Adipocyte (in vitro differentiated cells): ENCODE data around the gene MED25.
A peak's percentile ranks its signal among the peaks of the same experiment; 100 is the strongest.
"Not testable (repeated sequence)": the region's sequence is repeated elsewhere in the genome, so short reads cannot be mapped to it uniquely, and the experiment has no call there.

Experiments
- DNase-seq: peaks from one replicate; pipeline ENCODE4 v3.0.0-alpha.2; 2015; ENCODE audit warnings: low read depth
- H3K27me3 ChIP-seq: replicated peaks from 2 replicates; pipeline ENCODE4 v1.7.0; 2013; ENCODE audit warnings: mild to moderate bottlenecking, low read length, moderate library complexity; ENCODE audit not compliant: control insufficient read depth, insufficient read depth
- H3K36me3 ChIP-seq: 2 replicates; pipeline ENCODE4 v1.7.0; 2013; ENCODE audit warnings: low read length, mild to moderate bottlenecking, moderate library complexity; ENCODE audit not compliant: control insufficient read depth, insufficient read depth, severe bottlenecking
- H3K4me1 ChIP-seq: 2 replicates; pipeline ENCODE4 v1.7.0; 2013; ENCODE audit warnings: mild to moderate bottlenecking, low read length, moderate library complexity; ENCODE audit not compliant: control insufficient read depth, insufficient read depth
- H3K4me3 ChIP-seq: 2 replicates; pipeline ENCODE4 v1.7.0; 2013; ENCODE audit warnings: mild to moderate bottlenecking, low read length, moderate library complexity
- H3K9ac ChIP-seq: 2 replicates; pipeline ENCODE4 v1.7.0; 2013; ENCODE audit warnings: mild to moderate bottlenecking, low read length, moderate library complexity
- H3K9me3 ChIP-seq: 2 replicates; pipeline ENCODE4 v1.7.0; 2013; ENCODE audit warnings: mild to moderate bottlenecking, low read length, moderate library complexity; ENCODE audit not compliant: control insufficient read depth

Gene MED25

DNA sequence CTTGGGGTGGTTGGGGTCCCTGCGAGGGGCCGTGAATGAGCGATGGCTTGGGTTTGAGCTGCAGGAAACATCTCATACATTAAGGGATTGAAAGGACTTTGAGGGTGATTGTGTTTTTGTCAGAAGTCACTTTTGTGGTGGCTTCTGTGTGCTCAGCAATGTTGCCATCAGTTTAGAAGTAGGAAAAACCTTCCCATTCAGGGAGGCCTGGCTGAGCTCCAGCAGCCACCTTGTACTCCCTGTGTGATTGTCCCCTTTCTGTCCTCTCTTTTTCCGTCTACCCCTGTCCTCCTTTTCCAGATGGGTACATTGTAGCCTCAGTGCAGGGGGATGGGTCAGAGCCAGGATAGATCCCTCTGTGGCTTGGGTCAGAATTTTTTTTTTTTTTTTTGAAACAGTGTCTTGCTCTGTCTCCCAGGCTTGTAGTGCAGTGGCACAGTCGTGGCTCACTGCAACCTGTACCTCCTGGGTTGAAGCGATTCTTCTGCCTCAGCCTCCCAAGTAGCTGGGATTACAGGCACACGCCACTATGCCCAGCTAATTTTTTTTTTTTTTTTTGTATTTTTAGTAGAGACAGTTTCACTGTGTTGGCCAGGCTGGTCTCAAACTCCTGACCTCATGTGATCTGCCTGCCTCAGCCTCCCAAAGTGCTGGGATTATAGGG, 1.5 kb downstream of the MED25 start:
- H3K27me3 ChIP-seq, DNase-seq, H3K4me1 ChIP-seq, H3K9me3 ChIP-seq: not testable (repeated sequence)
- H3K36me3 ChIP-seq: peaks cover 12% of the 10 kb centered on the region
- peak overlapping the region; percentile 96 for H3K4me3 ChIP-seq
- H3K9ac ChIP-seq: peak overlapping the region; percentile 88

GRCh38 chr19:49820125-49820524, 2.0 kb downstream of the MED25 start:
- Histone ChIP-seq H3K4me3 (no peak overlapping the region), H3K4me1 (peaks cover 10% of the 10 kb centered on the region), H3K9me3 (no peaks in the 10 kb centered on the region), H3K27me3 (no peaks in the 10 kb centered on the region), H3K9ac (no peak overlapping the region), H3K36me3 (peaks cover 12% of the 10 kb centered on the region)
- no peak for DNase-seq

DNA sequence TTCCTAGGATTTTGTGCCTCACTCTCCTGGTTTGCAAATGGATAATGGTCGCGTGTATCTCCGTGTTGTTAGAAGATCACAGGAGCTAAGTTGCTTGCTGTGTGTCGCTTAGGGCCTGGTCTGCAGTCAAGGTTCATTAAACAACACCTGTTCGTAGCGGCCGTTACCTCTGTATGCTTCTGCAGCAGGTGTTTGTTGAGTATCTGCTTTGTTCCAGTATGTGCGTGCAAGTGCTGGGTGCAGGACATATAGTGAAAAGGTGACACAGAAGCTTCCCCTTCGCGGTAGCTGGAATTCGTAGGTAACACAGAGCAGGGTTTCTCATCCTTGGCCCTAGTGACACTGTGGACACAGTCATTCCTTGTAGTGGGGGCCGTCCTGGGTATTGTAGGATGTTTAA, 5.4 kb downstream of the MED25 start:
- Histone ChIP-seq H3K36me3 (peaks cover 14% of the 10 kb centered on the region), H3K9me3 (no peaks in the 10 kb centered on the region), H3K4me3 (no peak overlapping the region), H3K4me1 (peaks cover 10% of the 10 kb centered on the region), H3K27me3 (no peaks in the 10 kb centered on the region), H3K9ac (no peak overlapping the region)
- no peak for DNase-seq

DNA sequence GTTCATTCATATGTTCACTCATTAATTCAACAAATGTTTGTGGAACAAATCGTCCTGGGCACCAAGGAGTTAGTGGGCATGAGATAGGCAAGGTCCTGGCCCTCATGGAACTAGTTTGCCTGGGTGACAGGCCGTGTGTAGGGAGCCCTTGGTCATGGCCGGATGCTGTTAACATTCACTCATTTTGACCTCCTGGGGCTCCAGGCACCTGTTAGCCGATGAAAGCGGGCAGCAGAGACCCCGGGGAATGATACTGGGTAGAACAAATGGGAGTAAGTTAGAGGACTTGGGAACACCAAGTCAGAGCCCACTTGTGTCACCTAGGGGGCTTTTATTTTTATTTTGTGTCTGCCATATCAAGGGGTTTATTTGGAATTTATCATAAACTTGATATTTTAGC, 6.6 kb downstream of the MED25 start:
- peaks cover 19% of the 10 kb centered on the region for H3K36me3 ChIP-seq
- DNase-seq: no peak

DNA sequence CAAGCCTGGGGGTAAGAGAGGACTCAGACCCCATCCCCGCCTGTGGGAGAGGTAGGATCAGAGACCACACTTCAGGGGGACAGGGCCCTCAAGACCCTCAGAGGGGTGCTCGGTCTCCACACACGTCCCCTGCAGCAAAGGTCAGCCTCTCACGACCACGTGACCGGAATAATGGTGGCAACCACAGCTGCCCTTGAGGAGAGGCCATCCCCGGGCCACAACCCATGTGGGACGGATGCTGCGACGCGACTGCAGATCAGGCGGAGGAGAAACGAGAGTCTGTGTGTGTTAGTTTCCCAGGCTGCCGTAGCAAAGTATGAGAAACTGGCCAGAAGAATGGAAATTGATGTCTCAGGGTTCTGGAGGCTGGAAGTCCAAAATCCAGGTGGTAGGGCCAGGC, 8.9 kb downstream of the MED25 start:
- Histone ChIP-seq H3K27me3 (no peaks in the 10 kb centered on the region), H3K4me1 (no peaks in the 10 kb centered on the region)

More for the DNA sequence above, 6.6 kb downstream of the MED25 start:
- Histone ChIP-seq H3K4me1 (peaks cover under 1% of the 10 kb centered on the region), H3K4me3 (no peak overlapping the region), H3K27me3 (no peaks in the 10 kb centered on the region), H3K9ac (no peak overlapping the region), H3K9me3 (no peaks in the 10 kb centered on the region)

GRCh38 chr19:49829200-49829599, 11.1 kb downstream of the MED25 start:
- no peak overlapping the region for H3K4me3 ChIP-seq
- no peaks in the 10 kb centered on the region for H3K27me3 ChIP-seq
- DNase-seq: no peak
- peaks cover 37% of the 10 kb centered on the region for H3K36me3 ChIP-seq
- H3K9me3 ChIP-seq: no peaks in the 10 kb centered on the region
- no peaks in the 10 kb centered on the region for H3K4me1 ChIP-seq
- H3K9ac ChIP-seq: no peak overlapping the region

More for the DNA sequence above, 8.9 kb downstream of the MED25 start:
- no peak for DNase-seq
- peaks cover 27% of the 10 kb centered on the region for H3K36me3 ChIP-seq
- H3K9me3 ChIP-seq: no peaks in the 10 kb centered on the region
- H3K9ac ChIP-seq: no peak overlapping the region
- H3K4me3 ChIP-seq: no peak overlapping the region

GRCh38 chr19:49829721-49830120, 11.6 kb downstream of the MED25 start:
- peaks cover 41% of the 10 kb centered on the region for H3K36me3 ChIP-seq
- DNase-seq: no peak
- H3K9ac ChIP-seq: no peak overlapping the region
- H3K4me3 ChIP-seq: no peak overlapping the region
- no peaks in the 10 kb centered on the region for H3K9me3 ChIP-seq
- H3K27me3 ChIP-seq: no peaks in the 10 kb centered on the region
- H3K4me1 ChIP-seq: no peaks in the 10 kb centered on the region

DNA sequence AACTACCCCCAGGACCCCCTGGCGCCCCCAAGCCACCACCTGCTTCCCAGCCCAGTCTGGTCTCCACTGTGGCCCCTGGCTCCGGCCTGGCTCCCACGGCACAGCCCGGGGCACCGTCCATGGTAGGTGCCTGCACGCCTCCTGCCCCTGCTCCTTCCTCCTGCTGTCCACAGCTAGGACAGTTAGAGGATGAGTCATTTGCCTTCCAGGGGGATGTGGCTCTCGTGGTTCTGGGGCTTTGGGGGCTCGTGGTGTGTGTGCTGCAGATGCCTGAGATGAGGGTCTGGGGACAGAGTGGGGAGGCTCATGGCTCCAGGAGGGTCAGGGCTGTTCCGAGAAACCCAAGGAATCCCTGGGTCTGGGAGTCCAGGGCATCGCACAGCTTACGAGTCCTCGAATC, 12.7 kb downstream of the MED25 start:
- Histone ChIP-seq H3K4me3 (no peak overlapping the region), H3K4me1 (no peaks in the 10 kb centered on the region), H3K9ac (no peak overlapping the region), H3K27me3 (no peaks in the 10 kb centered on the region), H3K36me3 (peaks cover 50% of the 10 kb centered on the region), H3K9me3 (no peaks in the 10 kb centered on the region)
- no peak for DNase-seq

DNA sequence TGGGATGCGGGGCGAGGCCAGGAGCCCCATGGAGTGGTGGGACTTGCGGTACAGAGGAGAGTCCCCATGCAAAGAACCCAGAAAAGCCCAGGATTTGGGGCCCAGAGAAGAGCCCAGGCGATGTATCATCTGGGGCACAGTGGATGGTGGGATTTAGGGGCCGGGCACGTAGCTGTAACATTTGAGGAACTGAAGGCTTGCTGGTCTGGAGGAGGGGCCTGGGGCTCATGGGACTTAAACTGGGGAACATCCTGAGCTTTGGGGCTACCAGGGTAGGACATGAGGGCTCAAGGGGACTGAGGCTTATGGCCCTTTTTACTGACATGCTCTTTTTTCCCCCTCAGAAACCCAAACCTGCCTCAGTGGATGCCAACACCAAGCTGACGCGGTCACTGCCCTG, 13.5 kb downstream of the MED25 start:
- Histone ChIP-seq H3K4me3 (no peak overlapping the region), H3K9ac (no peak overlapping the region), H3K27me3 (no peaks in the 10 kb centered on the region), H3K36me3 (peaks cover 58% of the 10 kb centered on the region), H3K4me1 (no peaks in the 10 kb centered on the region), H3K9me3 (no peaks in the 10 kb centered on the region)
- DNase-seq: no peak

- Histone ChIP-seq H3K4me3 (no peak overlapping the region), H3K36me3 (peaks cover 58% of the 10 kb centered on the region)
- no peak for DNase-seq
Observed at GRCh38 chr19:49832556-49832955, 14.5 kb downstream of the MED25 start.

DNA sequence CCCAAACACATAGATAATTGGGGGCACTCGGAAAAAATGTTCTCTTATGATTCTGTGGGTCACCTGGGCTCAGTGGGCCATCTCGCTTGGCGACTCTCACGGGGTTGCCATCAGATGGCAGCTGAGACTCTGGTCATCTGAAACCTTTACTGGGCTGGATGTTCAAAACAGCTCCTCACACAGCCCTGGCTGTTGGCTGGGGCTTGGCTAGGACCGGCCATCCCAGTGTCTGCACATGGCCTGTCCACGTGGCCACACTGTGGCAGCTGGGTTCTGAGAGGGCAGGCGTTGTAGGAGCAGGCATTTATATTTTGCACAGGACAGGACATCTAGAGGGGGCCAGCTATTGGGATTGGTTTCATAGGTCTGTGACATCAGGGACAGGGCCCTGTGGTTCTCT, 15.5 kb downstream of the MED25 start:
- H3K9ac ChIP-seq: no peak overlapping the region
- peaks cover 61% of the 10 kb centered on the region for H3K36me3 ChIP-seq
- DNase-seq: no peak
- H3K27me3 ChIP-seq: no peaks in the 10 kb centered on the region
- H3K9me3 ChIP-seq: no peaks in the 10 kb centered on the region
- no peak overlapping the region for H3K4me3 ChIP-seq
- H3K4me1 ChIP-seq: no peaks in the 10 kb centered on the region

More at GRCh38 chr19:49832556-49832955, 14.5 kb downstream of the MED25 start:
- Histone ChIP-seq H3K4me1 (no peaks in the 10 kb centered on the region), H3K9ac (no peak overlapping the region), H3K27me3 (no peaks in the 10 kb centered on the region), H3K9me3 (no peaks in the 10 kb centered on the region)

DNA sequence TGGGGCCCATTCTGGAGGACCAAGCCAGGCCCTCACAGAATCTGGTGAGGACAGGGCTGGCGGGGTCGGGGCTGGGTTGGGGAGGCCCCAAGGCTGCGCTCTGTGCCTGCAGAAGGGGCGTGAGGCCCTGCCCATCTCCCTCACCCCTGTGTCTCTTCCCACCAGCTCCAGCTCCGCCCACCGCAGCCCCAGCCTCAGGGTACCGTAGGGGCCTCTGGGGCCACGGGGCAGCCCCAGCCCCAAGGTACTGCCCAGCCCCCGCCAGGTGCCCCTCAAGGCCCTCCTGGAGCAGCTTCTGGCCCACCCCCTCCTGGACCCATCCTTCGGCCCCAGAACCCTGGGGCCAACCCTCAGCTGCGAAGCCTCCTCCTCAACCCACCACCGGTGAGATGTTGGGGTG, 17.5 kb downstream of the MED25 start:
- Histone ChIP-seq H3K9ac (no peak overlapping the region), H3K4me1 (no peaks in the 10 kb centered on the region), H3K4me3 (no peak overlapping the region), H3K36me3 (peaks cover 73% of the 10 kb centered on the region), H3K27me3 (no peaks in the 10 kb centered on the region), H3K9me3 (no peaks in the 10 kb centered on the region)
- no peak for DNase-seq
